ENCODE measurements around the gene PPIL3. TPM values are rescaled to one million over a fixed set of nuclear protein-coding genes. Genes with fewer than 3 reads are reported as not detected.

Gene PPIL3
- total and polyA plus RNA-seq, 2 donors (not counting 3 experiments of a cell fraction or from before 2014, with no cell fraction given): 25.0 to 27.1 TPM

GRCh38 chr2:200834701-200835100, 54.2 kb downstream of the PPIL3 start:
- no peak for DNase-seq (ENCODE audit: low read depth, low spot score)
- Histone ChIP-seq H2AFZ (ENCODE audit: low read depth, low read length) (no peak overlapping the region), H3K79me2 (ENCODE audit: control insufficient read depth, insufficient read depth, low read length) (no peaks in the 10 kb centered on the region), H3K4me2 (ENCODE audit: insufficient read depth, low read length) (no peak overlapping the region), H3K27me3 (ENCODE audit: control insufficient read depth in 2 of 2, insufficient read depth in 2 of 2, low read length in 2 of 2) (peaks cover 0 to 2% of the 10 kb centered on the region in 2 experiments), H4K20me1 (replicated peaks; ENCODE audit: control insufficient read depth, extremely low read depth, insufficient read depth, low read length) (no peaks in the 10 kb centered on the region), H3K4me3 (replicated peaks in 1 of 3; ENCODE audit: insufficient read depth in 1 of 3, low read depth in 1 of 3, low read length in 3 of 3) (no peak overlapping the region), H3K4me1 (ENCODE audit: control insufficient read depth, extremely low read depth, insufficient read depth, low read length) (no peaks in the 10 kb centered on the region), H3K9me3 (replicated peaks; ENCODE audit: control insufficient read depth, insufficient read depth, low read length) (no peaks in the 10 kb centered on the region), H3K36me3 (ENCODE audit: control insufficient read depth in 2 of 2, extremely low read depth in 1 of 2, insufficient read depth in 2 of 2, low read length in 2 of 2) (no peaks in the 10 kb centered on the region), H3K9ac (replicated peaks; ENCODE audit: extremely low read depth, insufficient read depth, low read length) (no peak overlapping the region), H3K27ac (ENCODE audit: insufficient read depth, low read depth, low read length) (no peak overlapping the region), H3K9me1 (replicated peaks; ENCODE audit: control insufficient read depth, extremely low read depth, insufficient read depth, low read length) (no peaks in the 10 kb centered on the region)
- no TSS peak for BruUV-seq (replicated peaks)
- intact Hi-C loops (cut with micrococcal nuclease): no loop called here
- dilution Hi-C loops (cut with MboI; ENCODE audit: extremely low pct_ligation_motif_present, low sequenced_read_pairs): no loop called here
- TF ChIP-seq MYC (IDR thresholded peaks at IDR 0.05; ENCODE audit: low read depth, low read length) (no peak), MAX (IDR thresholded peaks at IDR 0.05; ENCODE audit: insufficient read depth, insufficient read length) (no peak)
- no peak for FAIRE-seq
- CTCF ChIA-PET: no interaction called here
- POLR2A ChIA-PET: no interaction called here

GRCh38 chr2:200829258-200829655, 59.6 kb downstream of the PPIL3 start:
- Histone ChIP-seq H3K27ac (ENCODE audit: insufficient read depth, low read depth, low read length) (no peak overlapping the region), H3K9me3 (replicated peaks; ENCODE audit: control insufficient read depth, insufficient read depth, low read length) (no peaks in the 10 kb centered on the region), H3K4me2 (ENCODE audit: insufficient read depth, low read length) (no peak overlapping the region), H2AFZ (ENCODE audit: low read depth, low read length) (no peak overlapping the region), H3K36me3 (ENCODE audit: control insufficient read depth in 2 of 2, extremely low read depth in 1 of 2, insufficient read depth in 2 of 2, low read length in 2 of 2) (no peaks in the 10 kb centered on the region), H3K4me3 (replicated peaks in 1 of 3; ENCODE audit: insufficient read depth in 1 of 3, low read depth in 1 of 3, low read length in 3 of 3) (no peak overlapping the region), H3K27me3 (ENCODE audit: control insufficient read depth in 2 of 2, insufficient read depth in 2 of 2, low read length in 2 of 2) (peaks cover 0 to 2% of the 10 kb centered on the region in 2 experiments), H3K9ac (replicated peaks; ENCODE audit: extremely low read depth, insufficient read depth, low read length) (no peak overlapping the region), H3K79me2 (ENCODE audit: control insufficient read depth, insufficient read depth, low read length) (no peaks in the 10 kb centered on the region), H4K20me1 (replicated peaks; ENCODE audit: control insufficient read depth, extremely low read depth, insufficient read depth, low read length) (peaks cover 4% of the 10 kb centered on the region), H3K4me1 (ENCODE audit: control insufficient read depth, extremely low read depth, insufficient read depth, low read length) (no peaks in the 10 kb centered on the region), H3K9me1 (replicated peaks; ENCODE audit: control insufficient read depth, extremely low read depth, insufficient read depth, low read length) (no peaks in the 10 kb centered on the region)
- TF ChIP-seq FOS (IDR thresholded peaks at IDR 0.05; ENCODE audit: borderline replicate concordance, insufficient read depth, low read length): no peak
- no peak for TF ChIP-seq MAX (IDR thresholded peaks at IDR 0.05; ENCODE audit: insufficient read depth, insufficient read length)
- TF ChIP-seq MYC (IDR thresholded peaks at IDR 0.05; ENCODE audit: low read depth, low read length): no peak
- TF ChIP-seq POLR2AphosphoS5 (IDR thresholded peaks at IDR 0.05; ENCODE audit: insufficient read depth, low read depth, low read length): no peak
- TF ChIP-seq POLR2A (IDR thresholded peaks at IDR 0.05; ENCODE audit: low read depth, low read length): no peak
- TF ChIP-seq EZH2 (IDR thresholded peaks at IDR 0.05; ENCODE audit: borderline replicate concordance, low read depth, low read length, severe bottlenecking): no peak
- TF ChIP-seq GATA2 (IDR thresholded peaks at IDR 0.05; ENCODE audit: insufficient read depth, insufficient read length, low read depth, low read length): no peak
- TF ChIP-seq CTCF (IDR thresholded peaks at IDR 0.05; ENCODE audit: extremely low read depth in 1 of 2, insufficient read depth in 1 of 2, low read depth in 1 of 2, low read length in 2 of 2): no peak
- intact Hi-C loops (cut with micrococcal nuclease) (no loop called here), dilution Hi-C loops (cut with MboI; ENCODE audit: extremely low pct_ligation_motif_present, low sequenced_read_pairs) (no loop called here)
- CTCF ChIA-PET: no interaction called here
- FAIRE-seq: no peak
- DNase-seq (ENCODE audit: low read depth, low spot score): no peak
- POLR2A ChIA-PET: interaction anchor here (1.1 kb wide), 1 partner anchor 9 kb away, joined by 3 read pairs; no protein-coding TSS in a partner anchor
- BruUV-seq (replicated peaks): no TSS peak
